ENCODE data around the gene HDGFL2. TPM values are rescaled to one million over a fixed set of nuclear protein-coding genes. Genes with fewer than 3 reads are reported as not detected.
A peak's percentile ranks its signal among the peaks of the same experiment; 100 is the strongest.
"Not testable (repeated sequence)": the region's sequence is repeated elsewhere in the genome, so short reads cannot be mapped to it uniquely, and the experiment has no call there.

The HDGFL2 gene
- total RNA-seq, 1 donor from 2014 or later, result 66.3 TPM

DNA sequence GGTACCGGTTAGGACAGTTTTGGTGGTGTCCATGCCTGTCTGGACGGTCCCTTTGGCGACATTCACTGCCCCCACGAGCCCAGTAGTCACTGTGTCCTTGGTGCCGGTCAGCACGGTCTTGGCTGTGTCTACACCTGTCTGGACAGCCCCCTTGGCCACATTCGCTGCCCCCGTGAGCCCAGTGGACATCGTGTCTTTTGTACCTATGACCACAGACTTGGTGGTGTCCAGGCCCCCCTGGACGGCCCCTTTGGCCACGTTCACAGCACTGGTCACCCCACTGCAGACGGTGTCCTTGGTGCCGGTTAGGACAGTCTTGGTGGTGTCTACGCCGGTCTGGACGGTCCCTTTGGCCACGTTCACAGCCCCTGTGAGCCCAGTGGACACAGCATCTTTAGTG, 40.0 kb downstream of the HDGFL2 start:
- no peak for DNase-seq (ENCODE audit: low read depth, low spot score)

DNA sequence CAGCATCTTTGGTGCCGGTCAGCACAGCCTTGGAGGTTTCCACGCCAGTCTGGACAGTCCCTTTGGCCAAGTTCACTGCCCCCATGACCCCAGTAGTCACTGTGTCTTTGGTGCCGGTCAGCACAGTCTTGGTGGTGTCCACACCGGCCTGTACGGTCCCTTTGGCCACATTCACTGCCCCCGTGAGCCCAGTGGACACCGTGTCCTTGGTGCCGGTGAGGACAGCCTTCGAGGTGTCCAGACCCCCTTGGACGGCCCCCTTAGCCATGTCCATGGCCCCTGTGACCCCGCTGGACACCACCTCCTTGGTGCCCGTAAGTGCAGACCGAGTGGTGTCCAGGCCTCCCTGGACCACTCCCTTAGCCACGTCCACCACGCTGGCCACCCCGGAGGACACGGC, 41.2 kb downstream of the HDGFL2 start:
- DNase-seq (ENCODE audit: low read depth, low spot score), result no peak

DNA sequence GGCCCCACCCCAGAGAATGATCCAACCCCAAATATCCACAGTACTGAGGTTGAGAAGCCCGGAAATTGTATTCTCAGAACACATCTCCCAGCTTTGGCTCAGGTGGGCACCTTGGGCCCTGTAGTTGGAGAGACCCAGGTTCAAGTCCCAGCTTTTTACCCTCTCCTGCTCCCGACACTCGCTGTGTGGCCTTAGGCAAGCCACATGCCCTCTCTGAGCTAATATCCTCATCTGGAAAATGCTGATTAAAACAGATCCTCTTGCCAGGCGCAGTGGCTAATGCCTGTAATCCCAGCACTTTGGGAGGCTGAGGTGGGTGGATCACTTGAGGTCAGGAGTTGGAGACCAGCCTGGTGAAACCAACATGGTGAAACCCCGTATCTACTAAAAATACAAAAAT, 43.6 kb downstream of the HDGFL2 start:
- no peak for DNase-seq (ENCODE audit: low read depth, low spot score)

DNA sequence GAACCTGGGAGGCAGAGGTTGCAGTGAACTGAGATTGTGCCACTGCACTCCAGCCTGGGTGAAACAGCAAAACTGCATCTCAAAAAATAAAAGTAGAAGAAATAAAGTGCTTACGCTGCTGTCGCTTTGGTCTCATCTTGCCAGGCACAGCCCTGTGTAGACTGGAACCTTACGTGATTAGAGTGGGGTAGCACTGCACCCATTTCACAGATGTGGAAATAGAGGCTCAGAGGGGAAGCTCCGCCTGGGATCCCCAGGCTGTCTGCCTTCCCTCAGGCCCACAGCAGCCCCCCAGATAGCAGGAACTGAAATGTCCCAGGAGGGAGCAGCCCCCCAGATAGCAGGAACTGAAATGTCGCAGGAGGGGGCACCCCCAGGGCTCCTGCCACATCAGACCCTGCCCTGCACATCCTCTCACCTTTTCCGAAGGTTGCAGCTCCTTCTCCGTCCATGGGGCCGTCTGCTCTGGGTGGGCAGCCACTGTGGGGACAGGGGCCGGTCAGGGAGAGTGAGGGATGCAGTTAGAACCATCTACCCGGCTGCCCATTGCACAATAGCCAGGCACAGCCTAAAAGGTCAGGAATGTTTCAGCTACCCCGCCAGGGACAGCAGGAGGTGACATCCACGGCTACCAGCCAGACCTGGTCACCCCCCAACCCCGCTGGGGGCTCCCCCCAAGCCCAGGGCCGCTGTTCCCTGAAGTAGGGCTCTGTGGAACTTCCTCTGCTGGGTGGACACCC, 44.3 kb downstream of the HDGFL2 start:
- no peak for DNase-seq (ENCODE audit: low read depth, low spot score)

DNA sequence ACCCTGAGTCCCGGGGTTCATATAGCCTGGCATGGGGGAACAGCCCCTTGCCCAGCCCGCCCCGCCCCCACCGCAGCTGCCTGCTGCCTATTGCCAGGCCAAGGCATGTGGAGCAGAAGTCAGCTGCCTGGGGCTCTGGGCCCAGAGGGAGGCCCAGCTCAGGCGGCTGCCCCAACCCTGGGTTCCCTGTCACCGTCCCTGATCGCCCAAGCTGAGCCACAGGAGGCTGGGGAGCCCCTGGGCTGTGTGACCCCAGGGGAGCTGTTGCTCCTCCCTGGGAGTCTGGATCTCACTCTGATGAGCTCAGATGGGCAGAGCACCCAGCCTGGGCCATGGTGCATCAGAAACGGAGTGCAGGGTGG, 44.8 kb downstream of the HDGFL2 start:
- no peak for DNase-seq (ENCODE audit: low read depth, low spot score)

DNA sequence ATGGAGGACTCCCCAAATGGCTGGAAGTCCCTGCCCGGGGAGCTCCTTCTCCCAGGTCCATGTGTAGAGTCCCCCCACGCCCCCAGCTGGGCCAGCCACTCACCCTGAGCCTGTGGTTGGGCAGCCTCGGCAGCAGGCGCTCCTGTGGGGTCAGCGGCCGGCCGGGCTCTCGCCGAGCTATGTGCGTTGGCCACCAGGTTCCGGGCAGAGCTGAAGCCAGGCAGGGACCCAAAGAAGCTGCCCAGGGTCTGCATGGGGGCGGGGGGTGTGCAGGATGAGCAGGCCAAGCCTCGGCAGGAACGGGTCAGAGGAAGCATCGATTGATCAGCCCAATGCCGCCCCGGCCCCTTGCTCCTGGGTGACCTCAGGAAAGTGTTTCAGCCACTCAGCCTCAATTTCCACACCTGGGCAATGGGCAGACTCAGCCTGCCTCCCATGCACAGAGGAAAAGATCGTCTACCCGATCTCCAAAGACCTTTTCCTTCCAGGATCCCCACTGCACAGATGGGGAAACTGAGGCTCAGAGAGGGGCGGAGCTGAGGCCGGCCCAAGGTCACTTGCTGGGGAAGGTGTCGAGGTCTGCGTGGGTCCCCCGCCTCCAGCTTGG, 45.5 kb downstream of the HDGFL2 start:
- DNase-seq (ENCODE audit: low read depth, low spot score), result no peak

DNA sequence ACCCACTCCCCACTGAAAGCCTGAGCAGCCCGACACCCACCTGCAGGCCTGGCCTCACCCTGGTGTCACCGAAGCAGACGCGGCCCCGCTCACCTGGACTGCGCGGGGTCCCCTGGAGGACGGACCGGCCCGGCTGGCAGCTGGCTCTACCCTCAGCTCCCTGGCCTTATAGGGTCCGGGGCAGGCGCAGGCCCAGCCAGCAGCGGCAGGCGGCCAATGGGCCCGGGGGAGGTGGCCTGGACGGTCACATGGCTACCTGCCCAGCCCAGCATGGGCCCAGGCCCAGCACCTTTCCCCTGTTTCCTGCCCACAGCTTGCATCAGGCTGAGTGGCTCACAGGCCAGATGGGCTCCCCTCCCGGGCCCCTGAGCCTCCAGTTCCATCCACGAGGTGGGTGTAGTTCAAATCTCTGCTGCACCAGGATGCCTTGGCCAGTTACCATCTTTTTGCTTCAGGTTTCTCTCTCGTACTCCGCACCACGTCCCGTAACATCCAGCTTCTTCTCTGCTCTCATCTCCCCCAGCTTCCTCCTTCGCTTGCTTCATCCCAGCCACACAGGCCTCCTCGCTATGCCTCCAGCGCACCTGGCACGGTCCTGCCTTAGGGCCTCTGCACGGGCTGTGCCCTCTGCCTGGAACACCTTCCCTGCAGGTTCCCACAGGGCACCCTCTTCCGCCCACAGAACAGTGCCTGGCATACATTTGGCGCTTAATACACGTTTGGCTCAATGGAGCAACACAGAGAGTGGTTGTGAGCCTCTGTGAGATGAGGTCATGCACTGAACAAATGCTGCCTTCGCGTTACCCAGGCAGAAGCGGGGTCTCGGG, 46.5 kb downstream of the HDGFL2 start, which contains the start of gene PLIN4:
TSS of gene PLIN4 (minus strand) at position 142 of the 827 bp plus-strand sequence. CDS start 214 bp downstream, outside the sequence.
- no peak for DNase-seq (ENCODE audit: low read depth, low spot score)

DNA sequence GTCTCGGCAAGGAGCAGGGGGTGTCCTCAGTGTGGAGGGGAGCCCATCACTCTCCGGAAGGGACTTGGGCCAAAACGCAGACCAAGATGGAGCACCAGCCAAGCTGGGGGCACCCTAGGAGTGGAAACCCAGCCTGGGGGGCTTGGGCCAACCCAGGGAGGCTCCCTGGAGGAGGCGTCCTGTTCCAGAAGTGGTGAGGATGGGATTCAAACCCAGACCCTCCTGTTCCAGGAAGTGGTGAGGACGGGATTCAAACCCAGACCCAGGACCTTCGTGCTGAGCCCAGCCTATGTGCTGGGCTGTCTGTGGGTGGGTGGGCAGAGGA, 47.0 kb downstream of the HDGFL2 start:
- DNase-seq (ENCODE audit: low read depth, low spot score), result no peak

DNA sequence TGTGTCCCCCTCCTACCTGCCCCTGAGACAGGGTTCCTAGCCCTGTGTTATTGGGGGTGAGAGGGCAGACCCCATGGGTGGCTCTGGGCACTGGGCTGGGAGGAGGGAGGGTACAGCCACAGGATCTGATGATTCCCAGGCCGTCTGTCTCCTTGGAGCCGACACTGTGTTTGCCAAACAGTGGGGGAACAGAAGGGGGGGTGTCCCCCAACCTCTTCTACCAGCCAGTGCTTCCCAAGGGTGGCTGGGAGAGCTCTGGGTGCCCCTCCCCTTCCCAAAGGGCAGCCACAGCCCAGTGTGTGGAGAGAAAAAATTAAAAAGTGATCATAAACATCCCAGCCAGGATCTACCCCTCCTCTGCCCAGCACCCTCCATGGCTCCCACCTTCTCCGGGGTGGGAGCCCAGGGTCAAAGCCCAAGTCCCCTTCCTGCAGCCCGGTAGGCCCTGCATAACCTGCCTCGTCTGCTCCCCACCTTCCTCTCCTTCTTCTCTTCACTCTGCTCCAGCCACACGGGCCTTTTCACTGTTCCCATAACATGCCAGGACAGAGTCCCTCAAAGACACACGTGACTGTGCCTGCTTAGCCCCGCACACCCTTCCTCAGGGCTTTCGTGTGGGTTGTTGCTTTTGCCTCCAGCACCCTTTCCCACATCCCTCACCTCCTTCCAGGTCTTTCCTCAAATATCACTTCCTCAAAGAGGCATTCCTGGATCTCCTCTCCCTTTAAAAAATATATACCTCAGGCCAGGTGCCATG, 47.6 kb downstream of the HDGFL2 start:
- no peak for DNase-seq (ENCODE audit: low read depth, low spot score)

DNA sequence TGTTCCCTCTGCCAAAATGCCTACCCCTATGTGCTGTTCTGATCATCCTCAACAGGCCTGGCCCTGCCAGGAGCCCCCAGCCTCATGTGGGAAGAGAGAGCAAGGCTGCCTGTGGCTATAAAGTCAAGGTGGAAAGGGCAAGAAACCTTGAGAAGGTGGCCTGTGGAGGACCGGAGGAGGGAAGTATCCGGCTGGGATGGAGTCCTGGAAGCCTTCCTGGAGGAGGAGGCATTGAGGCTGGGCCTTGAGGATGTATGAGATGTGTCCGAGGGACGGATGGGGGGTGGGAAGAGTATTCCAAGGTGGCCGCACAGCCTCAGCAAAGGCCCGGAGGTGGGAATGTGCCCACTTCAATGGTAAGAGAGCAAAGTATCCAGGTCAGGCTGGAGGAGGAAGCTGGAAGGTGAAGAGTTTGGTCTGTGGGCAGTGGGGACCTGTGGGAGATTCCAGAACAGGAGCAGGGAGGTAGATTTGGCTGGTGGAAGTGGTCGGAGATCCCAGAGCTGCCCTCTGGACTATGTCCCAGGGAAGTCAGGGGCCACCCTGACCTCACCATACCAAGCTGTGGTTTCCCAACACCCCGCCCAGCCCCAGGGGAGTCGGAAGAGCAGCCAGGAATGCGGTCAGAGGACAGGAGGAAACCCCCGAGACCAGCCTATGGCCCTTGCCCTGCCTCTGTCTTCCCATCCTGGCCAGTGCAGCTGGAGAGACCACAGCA, 49.2 kb downstream of the HDGFL2 start:
- DNase-seq (ENCODE audit: low read depth, low spot score), result no peak

DNA sequence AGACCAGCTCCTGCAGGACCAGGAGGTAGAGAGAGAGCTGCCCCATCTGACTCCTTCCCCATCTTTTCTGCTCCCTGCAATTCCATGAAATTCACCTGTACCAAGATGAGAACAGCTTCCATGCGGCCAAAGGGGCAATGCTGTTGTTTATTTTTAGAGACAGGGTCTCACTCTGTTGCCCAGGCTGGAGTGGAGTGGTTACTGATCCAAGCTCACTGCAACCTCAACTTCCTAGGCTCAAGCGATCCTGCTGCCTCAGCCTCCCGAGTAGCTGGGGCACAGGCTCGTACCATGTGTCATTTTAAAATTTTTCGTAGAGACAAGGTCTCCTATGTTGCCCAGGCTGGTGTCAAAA, 49.8 kb downstream of the HDGFL2 start:
- DNase-seq (ENCODE audit: low read depth, low spot score), result no peak

DNA sequence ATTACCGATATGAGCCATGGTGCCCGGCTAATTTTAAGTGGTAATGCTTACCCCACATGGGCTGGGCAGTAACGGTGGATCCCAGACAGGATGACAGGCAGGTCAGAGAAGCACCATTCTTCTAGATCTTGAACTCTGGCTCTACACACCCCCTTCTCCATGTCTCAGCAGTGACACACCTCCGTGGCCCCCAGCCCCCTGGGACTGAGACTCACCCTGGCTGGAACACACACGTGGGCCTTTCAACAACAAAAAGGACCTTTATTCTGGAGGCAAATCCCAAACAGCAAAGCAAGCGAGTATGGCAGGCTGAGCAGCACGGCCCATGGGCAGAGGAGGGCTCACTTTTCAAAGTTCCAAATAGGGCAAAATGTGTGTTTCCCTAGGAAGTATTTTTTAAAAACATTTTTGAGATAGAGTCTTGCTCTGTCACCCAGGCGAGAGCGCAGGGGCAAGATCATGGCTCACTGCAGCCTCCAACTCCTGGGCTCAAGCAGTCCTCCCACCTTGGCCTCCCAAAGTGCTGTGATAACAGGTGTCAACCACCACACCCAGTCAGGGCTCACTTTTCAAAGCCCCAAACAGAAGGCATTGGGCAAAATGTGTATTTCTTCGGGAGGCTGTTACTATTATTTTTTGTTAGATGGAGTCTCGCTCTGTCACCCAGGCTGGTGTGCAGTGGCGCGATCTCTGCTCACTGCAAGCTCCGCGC, 50.4 kb downstream of the HDGFL2 start:
- DNase-seq (ENCODE audit: low read depth, low spot score), result no peak

DNA sequence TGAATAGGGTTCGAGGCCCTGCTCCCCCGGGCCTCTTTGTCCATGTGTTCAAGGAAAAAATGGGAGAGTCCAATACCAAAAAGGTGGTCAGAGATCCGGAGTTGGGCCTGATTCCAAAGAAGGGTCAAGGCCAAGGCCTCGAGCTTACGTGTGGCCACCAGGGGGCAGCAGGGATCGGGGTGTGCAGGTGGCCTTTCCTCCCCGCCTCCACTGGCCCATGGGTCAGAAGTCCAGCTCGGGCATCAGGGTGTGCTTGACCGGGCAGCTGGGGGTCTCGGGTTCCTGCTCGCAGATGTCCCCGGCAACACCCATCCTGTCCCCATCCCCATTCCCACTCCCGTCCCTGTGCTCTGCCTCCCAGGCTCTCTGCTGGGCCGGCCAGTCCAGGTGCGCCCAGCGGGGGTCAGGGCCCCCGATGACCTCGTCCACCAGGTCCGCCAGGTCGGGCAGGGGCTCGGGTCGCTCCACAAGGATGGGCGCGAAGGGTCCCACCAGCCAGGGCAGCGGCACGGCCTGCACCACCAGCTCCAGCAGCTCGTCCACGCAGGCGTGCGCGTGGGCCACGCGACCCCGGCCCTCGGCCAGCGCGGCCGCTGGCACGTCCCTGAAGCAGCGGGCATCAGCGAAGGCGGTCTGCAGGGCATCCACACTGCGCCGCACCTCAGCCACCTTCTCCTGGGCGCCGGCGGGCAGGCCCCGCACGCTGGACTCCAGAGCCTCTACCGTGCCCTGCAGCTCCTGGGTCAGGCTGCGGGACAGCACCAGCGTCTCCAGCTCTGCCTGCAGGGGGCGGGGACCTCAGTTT, 51.4 kb downstream of the HDGFL2 start:
- DNase-seq (ENCODE audit: low read depth, low spot score), result peak; percentile 20

DNA sequence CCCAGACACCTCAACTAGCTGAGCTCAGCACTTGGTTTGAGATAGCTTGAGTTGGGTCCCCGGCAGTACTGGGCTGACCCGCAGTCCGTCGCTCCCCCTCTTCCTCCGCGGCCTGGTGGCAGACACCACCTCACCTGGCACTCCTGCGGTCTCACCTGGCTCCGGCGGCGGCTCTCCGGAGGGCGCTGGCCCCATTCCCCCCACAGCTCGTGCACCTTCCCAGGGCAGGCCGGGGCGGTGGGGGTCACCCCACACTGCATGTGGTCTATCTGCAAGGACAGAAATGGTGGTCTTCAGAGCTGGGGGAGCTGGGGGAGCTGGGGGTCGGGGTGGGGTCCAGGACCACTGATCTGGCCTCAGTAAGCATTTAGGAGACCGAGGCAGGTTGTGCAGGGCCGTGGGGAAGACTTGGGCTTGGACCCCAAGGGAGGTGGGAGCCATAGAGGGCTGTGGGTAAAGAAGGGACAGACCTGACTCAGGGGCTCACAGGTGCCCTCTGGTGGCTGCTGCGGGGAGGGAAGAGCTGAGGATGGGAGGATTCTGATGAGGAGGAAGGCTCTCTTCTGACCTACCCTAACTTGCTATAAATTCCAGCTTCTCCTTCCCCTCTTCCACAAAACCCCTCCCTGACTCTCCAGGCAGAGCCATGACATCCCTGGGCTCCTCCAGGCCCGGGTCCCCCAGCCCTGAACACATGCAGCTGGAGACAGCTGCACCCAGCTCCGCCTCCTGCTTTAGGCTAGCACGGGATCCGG, 52.9 kb downstream of the HDGFL2 start:
- no peak for DNase-seq (ENCODE audit: low read depth, low spot score)

DNA sequence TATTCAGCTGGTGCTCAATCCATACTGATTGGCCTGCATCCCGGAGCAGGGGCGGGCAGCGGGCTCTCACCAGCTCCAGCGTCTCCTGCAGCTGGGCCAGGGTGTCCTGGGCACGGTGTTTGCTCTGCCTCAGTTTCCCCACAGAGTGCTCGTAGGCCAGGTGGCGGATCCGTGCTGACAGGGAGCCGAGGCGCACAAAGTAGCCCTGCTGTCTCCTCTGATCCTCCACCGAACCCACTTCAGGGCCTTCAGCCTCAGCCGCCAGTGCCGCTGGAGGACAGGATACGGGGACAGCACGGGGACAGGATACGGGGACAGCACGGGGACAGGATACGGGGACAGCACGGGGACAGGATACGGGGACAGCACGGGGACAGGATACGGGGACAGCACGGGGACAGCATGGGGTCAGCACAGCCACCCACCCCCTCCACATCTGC, 53.5 kb downstream of the HDGFL2 start:
- no peak for DNase-seq (ENCODE audit: low read depth, low spot score)

DNA sequence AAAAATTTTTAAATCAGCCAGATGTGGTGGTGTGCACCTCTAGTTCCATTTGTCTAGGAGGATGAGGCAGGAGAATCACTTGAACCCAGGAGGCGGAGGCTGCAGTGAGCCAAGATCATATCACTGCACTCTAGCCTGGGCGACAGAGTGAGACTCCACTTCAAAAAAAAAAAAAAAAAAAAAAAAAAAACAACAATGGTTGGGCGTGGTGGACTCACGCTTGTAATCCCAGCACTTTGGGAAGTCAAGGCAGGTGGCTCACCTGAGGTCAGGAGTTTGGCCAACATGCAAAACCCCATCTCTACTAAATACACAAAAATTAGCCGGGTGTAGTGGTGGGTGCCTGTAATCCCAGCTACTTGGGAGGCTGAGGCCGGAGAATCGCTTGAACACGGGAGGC, 55.3 kb downstream of the HDGFL2 start:
- not testable (repeated sequence) for DNase-seq (ENCODE audit: low read depth, low spot score)

DNA sequence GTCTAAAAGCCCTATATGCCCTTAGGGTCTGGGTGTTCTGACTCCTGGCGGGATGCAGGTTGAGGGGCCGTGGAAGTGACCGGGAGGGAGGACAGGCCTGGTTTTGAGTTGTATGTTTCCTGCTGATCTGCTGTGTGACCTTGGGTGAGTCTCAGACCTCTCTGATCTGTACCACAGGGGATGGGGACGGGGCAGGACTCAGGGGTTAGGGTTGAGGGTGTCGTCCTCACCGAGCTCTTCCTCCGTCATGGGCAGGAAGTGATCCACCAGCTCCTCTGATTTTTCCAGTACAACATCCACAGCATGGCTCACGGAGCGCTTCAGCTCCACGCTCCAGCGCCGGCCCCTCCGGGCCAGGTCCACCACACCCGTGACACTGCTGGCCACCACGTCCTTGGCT, 56.7 kb downstream of the HDGFL2 start:
- DNase-seq (ENCODE audit: low read depth, low spot score), result no peak

DNA sequence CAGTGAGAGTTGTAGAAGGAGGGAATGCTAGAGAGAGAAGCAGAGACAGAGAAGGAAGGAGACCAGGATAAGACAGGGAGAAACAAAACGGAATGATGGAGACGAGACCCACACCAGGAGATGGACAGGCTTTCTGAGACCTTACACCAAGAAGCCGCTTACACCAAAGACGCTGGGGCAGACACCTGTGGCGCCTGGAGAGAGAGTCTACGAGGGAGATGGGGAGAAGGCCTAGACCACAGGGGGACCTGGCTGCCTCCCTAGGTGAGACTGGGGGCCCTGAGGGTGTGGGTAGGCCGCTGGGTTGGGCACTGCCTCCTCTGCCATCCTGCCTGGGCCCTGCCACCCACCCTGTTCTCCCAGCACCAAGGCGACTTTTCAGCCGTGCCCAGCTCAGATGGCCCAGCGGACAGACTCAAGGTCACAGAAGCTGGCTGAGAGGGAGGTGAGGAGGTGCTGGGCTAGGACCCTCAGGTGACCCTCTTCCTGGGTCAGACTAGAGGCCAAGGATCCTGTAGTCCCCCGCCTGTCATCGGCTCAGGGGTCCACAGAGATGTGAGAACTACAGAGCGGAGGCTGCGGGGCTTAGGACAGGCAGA, 57.9 kb downstream of the HDGFL2 start:
- no peak for DNase-seq (ENCODE audit: low read depth, low spot score)
